Lower leg skin (tissue), 3 donors: ENCODE data around the gene TRAPPC6A.

ENCODE experiments used
- CTCF ChIP-seq, 3 donors: fragments of 450-650 bp; IDR thresholded peaks; one replicate each; pipeline ENCODE4 v1.5.1; 2016; ENCODE audit warnings: antibody characterized with exemption in 3 of 3, mild to moderate bottlenecking in 3 of 3, moderate library complexity in 2 of 3
- POLR2A ChIP-seq, 2 donors: fragments of 450-650 bp; IDR thresholded peaks; one replicate each; pipeline ENCODE4 v1.6.1; 2016 to 2017; ENCODE audit warnings: antibody characterized with exemption in 2 of 2, mild to moderate bottlenecking in 1 of 2, moderate library complexity in 1 of 2

GRCh38 chr19:45151821-45152503, 26.1 kb downstream of the TRAPPC6A start:
- TF ChIP-seq CTCF (IDR thresholded peaks at IDR 0.05) (no peak), POLR2A (IDR thresholded peaks at IDR 0.05) (no peak)
